ENCODE results near the gene TRPM1.

Gene TRPM1

DNA sequence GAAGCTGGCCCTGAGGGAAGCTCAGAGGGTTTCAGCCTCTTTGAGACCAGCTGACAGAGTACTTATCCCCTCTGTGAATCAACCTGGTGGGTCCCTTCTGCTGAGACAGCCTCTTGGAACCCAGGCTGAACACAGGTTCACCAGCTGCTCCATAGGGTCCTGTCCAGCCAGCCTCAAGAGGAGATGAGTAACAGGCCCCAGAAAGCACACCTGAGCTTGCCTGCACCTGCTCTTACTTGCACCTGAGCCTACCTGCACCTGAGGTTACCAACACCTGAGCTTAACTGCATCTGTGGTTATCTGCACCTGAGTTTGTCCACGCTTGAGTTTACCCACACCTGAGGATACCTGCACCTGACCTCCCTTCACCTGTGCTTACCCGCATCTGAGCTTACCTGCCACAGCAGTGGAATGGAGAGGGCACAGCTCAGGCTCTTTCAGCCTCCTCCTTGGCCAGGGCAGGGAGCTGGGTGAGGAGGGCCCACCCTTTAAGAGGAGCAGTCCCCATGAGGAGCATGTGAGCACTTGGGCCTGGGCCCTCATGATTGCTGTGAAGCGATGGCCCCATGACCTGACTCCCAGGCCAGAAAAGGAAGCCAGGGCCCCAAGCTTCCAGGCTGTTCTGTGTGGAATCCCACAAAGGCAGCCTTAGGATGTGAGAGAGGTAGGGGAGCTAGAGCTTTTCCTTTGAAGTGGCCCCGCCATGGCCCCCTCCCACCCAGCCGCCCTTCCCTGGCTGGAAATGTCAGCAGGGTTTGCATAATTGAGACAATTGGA lies at the start of gene TRPM1:
TRPM1 (minus strand) TSS at position 464 of the 777 bp plus-strand sequence. CDS start 20,370 bp downstream, outside the sequence.
- DNase-seq = no peak

DNA sequence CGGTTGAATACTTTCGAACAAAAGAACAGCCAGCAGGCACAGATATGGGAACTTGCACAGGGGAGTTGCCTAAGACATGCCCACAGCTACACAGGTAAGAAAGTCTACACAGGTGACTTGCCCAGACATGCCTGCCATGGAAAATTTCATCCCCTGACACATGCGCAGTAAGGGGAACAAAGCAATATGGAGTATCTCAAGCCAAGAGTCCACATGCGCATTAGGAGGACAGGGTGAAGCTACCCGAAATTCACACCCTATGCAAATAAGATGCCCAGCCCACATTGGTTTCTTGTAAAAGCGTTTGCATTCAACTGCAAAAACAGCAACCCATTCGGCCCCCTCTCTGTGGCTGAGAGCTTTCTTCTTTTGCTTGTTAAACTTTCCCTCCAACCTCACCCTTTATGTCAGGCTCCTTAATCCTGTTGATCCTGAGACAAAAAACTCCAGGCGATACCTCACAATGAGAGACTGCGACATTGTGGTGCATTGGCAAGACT lies 49.3 kb upstream of the TRPM1 start:
- no peak for DNase-seq

DNA sequence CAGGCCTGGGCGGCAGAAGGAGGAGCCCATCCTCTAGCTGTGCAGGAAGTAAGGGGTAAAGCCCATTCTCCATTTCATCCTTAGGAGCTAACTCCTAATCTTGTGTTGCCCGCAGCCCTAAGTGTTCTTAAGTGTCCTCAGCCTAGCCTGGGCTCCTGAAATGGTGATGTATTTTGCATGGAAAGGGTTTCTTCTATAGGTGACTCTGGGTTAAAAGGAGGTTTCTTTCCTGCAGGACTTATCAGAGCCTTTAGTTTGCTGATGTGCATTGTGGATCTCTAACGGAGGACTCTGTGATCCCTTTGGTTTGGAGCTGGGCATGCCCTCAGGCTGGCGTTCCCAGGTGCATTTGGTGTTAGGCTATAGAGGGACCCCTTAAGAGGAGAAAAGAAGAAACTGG lies 48.5 kb upstream of the TRPM1 start:
- DNase-seq = no peak

DNA sequence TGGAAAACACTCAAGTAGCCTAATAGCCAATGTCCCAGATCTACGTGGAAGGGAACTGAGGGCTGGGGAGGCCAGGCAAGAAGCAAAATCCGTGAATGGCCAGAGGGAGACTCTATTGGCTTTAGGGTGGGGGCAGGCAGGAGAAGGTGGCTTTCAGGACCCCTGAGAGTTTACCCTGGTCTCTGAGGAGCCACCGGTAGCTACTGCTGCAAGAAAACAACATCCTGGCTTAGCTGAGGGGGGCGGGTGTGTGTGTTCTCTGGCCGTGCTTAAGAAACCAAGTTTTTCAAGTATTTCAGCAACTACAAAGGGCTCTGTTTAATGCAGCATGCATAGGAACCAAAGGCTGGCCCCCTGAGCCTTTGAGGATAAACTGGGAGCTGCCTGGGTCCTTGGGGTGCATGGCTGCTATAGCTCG lies 47.6 kb upstream of the TRPM1 start:
- no peak for DNase-seq

DNA sequence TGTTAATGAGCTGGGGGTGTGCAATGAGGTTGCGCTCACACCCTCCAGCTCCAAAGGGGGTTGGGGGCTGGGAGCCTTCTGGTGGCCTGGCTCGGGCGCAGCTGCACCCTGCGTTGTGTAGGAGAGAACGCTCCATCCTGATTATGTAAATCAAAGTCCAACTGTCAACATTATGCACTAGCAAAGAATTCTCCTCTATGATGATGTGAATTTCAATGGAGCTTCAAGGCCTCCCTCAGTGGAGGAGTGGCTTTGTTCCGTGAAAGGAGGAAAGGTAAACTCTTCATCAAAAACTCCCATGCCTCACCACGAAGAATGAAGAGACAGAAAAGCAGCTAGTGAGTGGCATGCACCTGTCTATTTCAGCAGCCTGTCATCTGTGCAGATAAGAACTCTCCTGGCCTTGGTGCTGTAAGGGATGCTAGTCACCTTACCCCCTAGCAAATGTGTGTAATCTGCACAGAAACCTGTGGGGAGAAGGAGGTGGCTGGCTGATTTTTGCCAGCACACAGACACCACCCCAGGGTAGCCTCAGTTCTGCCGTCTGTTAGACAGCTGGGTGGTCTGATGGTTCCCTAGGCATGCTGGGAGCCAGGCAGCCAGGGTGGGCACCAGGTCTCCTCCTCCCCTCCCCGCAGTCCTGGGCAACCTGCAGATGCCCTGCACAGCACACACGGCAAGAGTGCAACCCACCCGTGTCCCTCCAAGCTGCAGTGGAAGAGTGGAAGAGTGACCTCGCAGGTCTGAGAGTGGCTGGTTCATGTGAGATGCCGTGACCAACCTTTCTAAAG lies 47.0 kb upstream of the TRPM1 start:
- DNase-seq = no peak

DNA sequence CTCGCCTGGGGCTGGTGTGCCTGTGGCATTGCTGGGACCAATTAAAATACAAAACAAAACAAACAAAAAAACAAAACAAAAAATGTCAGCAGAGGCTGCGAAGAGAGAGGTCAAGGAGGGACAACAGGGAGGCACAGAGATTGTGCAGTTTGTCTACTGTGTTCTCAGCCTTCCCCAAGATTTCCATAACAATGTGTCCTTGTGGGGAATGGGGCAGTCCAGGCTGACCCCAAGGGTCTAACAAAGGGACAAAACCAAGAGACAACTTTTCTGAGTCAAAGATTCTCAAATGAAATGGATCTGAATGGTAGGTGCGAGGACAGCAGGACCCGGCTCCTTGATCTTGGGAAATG lies 46.4 kb upstream of the TRPM1 start:
- DNase-seq = no peak

DNA sequence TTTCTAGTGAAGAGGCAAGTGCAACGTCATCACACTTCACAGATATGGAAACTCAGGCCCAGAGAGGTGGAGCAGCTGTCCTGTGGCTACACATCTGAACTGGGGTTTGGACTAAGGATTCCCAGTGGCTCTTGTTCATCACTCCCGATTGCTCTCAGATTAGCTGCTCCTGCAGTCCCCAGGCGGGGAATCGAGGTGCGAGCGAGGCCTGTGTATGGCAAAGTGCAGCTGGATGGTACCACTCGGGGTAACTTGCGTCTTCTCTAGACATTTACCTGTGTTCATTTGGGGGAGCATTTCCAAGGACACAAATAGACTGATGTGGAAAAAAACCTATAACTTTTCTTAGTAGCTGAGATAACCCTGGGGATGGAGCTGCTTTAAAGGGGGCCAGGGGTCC lies 45.9 kb upstream of the TRPM1 start:
- no peak for DNase-seq

DNA sequence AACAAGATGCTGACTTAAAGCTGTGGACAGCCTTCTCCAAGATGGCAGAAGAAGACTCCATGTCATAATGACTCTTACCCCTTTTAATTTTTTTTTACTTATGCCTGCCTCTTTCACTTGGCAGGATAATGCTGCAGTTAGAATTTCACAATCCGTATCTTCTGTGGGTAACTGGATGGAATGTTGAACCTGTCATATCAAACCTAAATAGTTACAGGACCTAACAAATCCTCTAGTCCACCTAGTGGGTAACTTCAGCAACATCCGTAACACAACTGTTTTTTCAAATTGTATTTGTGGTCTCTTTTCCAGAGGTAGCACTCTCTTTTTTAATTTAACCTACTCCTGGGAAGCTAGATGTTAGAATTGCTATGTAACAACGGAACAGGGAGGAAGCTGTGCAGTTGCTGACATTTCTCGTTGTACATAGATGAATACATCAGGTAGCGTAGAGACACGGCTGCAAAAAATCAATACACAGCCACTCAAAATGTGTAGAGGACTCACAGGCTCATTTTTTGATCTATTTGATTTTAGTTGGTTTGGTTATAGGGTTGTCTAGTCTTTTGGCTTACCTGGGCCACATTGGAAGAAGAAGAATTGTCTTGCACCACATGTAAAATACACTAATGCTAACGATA lies 43.9 kb upstream of the TRPM1 start:
- DNase-seq = no peak

DNA sequence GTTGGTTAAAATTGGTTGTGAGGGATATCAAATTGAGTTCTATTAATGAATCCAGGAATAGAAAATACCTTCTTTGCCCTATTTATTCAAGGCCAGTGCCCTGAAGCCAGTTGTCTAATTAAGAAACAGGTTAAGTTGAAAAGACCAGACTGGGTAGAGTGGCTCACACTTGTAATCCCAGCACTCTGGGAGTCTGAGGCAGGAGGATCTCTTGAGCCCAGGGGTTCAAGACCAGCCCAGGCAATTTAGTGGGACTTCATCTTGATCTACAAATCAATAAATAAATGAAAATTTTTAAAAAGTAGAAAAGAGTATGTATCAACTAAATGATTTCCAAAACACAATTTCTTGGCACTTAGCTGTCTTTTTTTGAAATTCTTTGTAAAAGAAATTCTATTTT lies 40.3 kb upstream of the TRPM1 start:
- no peak for DNase-seq

DNA sequence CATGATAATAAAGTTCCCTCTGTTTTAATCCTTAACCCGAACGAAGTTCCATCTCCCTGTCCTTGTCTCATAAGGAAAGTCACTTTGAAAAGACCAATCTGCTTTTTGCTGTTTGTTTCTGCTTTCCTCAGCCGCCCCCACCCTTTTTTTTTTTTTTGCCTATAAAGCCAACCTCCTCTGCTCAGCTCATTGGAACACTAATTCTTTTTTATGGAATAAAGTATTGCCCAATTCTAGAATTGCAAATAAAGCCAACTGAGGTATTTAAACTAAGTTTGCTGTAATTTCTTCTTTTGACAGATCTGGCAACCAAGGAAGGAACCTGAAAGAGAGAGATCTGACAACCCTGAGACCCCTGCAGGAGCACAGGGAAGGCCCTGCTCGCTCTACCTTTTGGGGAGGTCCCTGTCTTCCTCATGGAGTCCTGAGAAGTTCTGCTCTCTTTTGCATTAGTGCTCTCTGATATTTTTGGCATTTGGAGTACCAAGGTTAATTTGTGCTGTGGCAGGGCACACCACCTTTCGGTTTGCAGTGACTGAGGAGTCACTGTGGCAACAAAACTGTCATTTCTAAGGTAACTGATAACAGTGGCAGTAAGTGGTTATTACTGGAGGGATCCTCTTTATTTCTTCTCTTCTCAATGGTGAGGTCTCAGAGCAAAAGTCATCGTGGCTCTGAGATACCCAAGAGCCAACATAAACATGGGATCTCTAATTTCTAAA lies 35.2 kb upstream of the TRPM1 start:
- DNase-seq = no peak

DNA sequence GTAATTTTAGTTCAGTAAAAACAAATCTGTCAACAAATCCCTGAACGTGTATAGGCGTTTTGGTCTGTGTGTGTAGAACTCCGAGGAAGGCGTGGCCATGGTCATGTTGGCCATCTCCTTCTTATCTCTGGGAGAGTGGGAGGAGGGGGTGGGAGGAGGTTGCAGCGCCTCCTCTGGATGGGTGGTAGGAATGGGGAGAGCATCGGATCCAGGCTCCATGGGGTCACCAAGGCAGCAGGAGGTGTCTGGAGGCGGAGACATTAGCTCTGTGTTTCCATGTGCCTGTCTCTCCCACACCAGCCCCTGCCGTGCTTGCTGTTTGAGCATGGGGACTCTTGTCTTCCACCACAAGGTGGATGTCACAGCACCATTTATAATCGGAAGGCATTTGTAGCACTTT lies 34.5 kb upstream of the TRPM1 start:
- no peak for DNase-seq

DNA sequence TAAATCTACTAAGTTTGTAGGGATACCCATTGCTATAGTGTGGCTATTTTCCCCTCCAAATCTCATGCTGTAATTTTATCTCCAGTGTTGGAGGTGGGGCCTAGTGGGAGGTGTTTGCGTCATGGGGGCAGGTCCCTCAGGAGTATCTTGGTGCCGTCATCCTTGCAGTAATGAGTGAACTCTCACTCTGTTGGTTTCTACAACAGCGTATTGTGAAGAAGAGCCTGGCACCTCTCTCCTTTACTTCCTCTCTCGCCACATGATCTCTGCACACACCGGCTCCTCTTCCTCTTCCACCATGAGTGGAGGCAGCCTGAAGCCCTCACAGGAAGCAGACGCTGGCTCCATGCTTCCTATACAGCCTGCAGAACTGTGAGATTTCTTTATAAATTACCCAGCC lies 34.0 kb upstream of the TRPM1 start:
- DNase-seq = no peak

DNA sequence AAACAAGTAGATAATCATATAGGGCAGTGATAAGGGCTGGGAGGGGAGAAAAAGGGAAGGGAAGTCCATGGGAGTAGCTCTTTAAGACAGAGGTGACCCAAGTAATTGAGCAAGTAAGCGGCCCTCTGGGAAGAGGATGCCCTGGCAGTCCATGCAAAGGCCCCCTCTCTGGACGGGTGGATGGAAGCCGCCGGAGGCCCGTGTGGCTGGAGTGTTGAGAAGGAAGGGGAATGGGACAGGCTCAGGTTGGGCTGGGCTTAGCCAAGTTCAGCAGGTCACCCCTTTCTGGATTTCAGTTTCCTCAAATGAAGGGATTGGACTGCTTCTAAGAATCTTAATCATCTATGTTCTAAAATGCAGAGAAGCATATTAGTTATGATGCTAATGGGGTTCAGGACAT lies 32.4 kb upstream of the TRPM1 start:
- DNase-seq = no peak

DNA sequence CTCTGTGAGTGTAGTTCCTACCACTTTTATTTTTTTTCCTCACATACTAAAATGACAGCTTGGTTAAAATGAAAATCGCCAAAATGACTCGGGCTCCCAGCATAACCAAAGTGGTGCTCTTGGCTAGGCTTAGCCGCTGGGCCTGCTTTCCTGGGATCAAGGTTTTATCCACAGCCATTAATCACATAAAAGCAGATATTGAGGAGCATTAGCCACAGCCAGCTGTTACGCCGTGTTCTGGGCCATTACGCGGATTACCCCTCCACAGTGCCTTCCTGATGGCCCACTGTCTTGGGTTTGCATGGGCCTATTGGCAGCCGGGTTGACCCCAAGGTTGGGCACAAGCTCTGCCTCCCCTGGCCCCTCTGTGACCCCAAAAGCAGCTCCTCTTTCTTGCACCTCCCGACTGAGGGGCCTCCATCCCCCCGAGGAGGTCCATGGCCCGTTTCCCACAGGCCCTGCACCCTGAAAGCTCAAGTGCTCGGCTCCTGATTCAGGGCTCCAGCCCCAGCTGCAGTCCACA lies 30.4 kb upstream of the TRPM1 start:
- DNase-seq = no peak

DNA sequence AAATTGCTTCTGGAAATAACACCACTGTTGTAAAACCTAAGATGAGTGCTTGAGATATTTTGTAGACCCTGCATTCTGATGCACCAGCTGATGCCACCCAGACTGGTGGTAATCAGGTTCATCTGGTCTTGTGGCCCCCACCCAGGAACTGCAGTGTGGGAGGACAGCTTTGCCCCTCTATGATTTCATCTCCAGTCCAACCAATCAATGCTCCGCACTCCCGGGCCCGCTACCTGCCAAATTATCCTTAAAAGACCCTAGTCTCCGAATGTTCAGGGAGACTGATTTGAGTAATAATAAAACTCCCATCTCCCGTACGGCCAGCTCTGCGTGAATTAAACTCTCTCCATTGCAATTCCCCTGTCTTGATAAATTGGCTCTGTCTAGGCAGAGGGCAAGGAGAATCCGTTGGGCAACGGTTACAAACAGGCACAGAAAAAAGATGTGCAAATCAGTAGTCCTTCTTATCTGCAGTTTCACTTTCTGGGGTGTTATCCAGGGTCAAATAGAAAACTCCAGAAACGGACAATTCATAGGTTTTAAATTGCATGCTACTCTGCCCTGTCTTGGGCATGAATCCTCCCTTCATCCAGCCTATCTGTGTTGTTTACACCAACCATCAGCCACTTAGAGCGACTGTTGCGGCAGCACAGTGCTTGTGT lies 29.2 kb upstream of the TRPM1 start:
- DNase-seq = no peak

DNA sequence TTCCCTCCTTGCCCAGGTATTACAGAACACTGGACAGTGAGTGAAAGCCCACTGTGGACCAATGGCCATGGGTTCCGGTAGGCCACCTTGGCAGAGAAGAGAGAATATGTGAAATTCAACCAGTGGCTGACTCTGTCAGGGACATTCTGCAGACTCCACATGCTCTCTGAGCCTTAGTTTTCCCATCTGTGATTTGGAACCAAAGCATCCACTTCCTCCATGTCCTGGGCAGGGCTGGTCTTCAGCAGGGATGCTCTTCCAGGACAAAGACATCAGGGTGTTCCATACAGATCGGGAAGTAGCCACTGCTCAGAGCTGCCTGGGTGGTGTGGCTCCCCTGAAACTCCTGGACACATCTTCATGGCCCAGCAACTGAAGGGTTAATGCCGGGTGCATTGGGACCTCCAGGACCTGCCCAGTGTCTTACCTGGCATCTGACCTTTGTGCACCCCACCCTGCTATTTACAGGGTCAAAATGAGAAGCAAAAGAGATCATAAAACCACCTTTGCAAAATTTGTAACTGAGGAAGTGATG lies 28.3 kb upstream of the TRPM1 start:
- no peak for DNase-seq

DNA sequence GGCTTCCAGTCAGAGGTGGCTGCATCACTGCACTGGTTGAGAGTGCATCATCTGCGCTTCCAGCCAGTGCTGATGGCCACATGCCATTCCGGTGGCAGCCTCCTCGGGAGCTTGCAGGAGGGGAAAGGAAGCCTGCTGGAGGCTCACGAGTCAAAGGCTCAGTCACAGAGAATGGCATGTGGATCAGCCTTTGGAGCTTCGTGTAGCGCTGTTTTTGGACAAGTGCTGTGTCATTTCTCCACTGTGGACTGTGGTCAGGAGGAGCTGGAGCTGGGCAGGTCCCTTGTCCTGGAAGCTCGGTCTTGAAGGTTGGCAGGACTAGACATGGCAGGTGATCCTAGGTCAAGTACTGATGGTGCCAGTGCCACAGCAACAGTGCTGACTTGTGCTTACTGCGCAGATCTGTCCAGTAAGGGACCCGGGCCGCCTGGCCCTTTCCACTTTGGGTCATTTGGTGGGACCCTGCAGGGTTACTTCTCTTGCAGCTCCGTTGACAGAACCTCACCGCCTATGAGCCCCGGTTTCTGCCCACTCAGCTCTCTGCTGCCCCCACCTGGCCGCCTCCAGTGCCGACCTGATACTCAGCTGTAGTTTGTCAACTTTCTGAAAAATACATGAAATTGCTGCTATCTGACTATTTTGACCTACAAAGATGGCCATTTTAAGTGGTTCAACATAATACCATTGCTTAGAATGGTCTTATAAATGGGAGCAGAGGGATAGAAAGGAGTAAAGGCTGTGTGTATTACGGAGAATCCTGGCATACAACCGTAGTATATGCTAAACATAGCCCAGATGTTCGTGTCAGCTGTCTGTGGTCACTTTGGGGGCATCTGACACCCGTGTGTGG lies 27.6 kb upstream of the TRPM1 start:
- DNase-seq = no peak

DNA sequence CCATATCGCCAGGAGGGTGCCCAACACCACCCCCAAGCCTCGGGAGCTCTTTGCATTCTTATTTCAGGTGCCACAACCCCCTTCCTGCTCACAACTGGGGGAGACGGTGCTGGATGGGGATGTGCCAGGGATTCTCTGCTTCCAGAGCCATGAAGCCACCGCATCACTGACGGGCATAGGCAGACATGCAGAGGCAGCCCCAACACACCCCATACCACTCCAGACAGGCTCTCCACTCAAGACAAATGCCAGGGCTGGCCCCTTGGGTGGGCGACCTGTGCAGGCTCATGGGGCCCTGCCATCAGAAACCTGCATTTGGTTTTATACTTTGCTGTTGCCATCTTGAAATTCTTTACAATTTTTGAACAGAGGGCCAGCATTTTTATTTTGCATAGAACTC lies 27.0 kb upstream of the TRPM1 start:
- no peak for DNase-seq

DNA sequence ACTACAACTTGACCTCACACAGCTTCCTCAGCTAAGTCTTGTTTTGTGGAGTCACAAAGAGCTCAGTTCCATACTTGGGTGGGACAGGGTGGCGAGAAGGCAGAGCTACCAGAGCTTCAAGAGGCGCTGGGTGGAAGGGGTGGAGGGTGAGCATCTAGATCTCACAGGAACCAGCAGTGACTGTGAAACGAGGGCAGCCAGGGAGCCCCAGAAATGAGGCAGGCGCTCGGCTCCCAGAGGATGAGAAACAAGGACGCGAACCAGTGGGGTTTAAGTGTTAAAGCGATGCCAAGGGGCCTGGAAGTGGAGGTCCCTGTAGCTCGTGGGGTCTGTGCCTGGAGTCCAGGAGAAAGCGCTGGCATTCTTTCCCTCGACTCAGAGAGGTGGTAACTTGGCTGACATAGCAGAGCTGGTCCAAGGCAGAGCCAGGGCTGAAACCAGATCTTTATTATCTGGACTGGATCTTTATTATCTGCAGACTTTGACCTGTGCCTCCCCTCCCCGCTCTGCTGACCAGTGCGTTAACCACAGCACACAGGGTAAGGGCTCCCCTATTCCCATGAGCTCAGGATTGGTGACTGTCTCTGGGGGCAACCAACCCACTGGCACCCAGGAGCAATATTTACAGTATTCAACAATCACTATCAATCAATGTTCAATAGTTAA lies 26.2 kb upstream of the TRPM1 start:
- no peak for DNase-seq

DNA sequence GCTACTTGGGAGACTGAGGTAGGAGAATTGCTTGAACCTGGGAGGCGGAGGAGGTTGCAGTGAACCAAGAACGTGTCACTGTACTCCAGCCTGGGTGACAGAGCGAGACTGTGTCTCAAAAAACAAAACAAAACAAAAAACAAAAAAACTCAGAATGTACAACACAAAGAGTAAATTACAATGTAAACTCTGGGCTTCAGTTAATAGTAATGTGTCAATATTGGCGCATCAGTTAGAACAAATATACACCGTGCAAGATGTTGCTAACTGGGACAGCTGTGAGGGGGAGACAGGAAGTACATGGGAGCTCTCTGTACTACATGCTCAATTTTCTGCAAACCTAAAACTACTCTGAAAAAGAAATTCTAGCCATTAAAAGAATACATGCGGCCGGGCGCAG lies 23.5 kb upstream of the TRPM1 start:
- DNase-seq = no peak

Data from NCI-H2107 (cell line).